Endothelial cell of umbilical vein (primary cell): ENCODE data around the gene DPF3. TPM values are rescaled to one million over a fixed set of nuclear protein-coding genes. Genes with fewer than 3 reads are reported as not detected.

Experiments used
- BruUV-seq: library from RNA; stranded (reverse); fragments of 400-500 nt; replicated peaks from 2 replicates; lab custom pipeline; 2021; lab: Mats Ljungman, UMichigan
- CTCF ChIA-PET: fragments of 300-600, 350-600 bp; sonication (Branson Sonifier 250); formaldehyde crosslinking; loops from one replicate; lab custom pipeline; 2021; ENCODE audit warnings: antibody characterized with exemption, inconsistent platforms; lab: Charles Lee
- POLR2A ChIA-PET: fragments of 300-600, 350-600 bp; sonication (Branson Sonifier 250); formaldehyde crosslinking; loops from one replicate; lab custom pipeline; 2021; ENCODE audit warnings: antibody characterized with exemption, inconsistent platforms; lab: Charles Lee
- DNase-seq: peaks from one replicate; pipeline ENCODE4 v3.0.0-alpha.2; 2011; ENCODE audit warnings: low read depth, low spot score
- FAIRE-seq: peaks from 2 replicates; lab custom pipeline; 2011; peaks lifted over from hg19 to GRCh38; lab: Jason Lieb, UNC
- H2AFZ ChIP-seq: 2 replicates; pipeline ENCODE4 v1.6.0; 2012; ENCODE audit warnings: low read depth, low read length, control low read depth, inconsistent platforms
- H3K27ac ChIP-seq: 2 replicates; pipeline ENCODE4 v1.5.1; 2011; ENCODE audit warnings: low read depth, mild to moderate bottlenecking, control low read depth, low read length, moderate library complexity; ENCODE audit not compliant: insufficient read depth
- H3K27me3 ChIP-seq, 2 experiments: 2 replicates each; pipeline versions ENCODE4 v1.6.0 to v1.6.1; 2011; ENCODE audit warnings: low read length in 2 of 2, mixed read lengths in 1 of 2; ENCODE audit not compliant: control insufficient read depth in 2 of 2, insufficient read depth in 2 of 2
- H3K36me3 ChIP-seq, 2 experiments: 2 replicates in 1 of 2; 3 replicates in 1 of 2; pipeline ENCODE4 v1.5.1; 2011; ENCODE audit warnings: low read length in 2 of 2, mild to moderate bottlenecking in 1 of 2, moderate library complexity in 1 of 2; ENCODE audit not compliant: control insufficient read depth in 2 of 2, insufficient read depth in 2 of 2; ENCODE audit errors: extremely low read depth in 1 of 2
- H3K4me1 ChIP-seq: 3 replicates; pipeline ENCODE4 v1.5.1; 2011; ENCODE audit warnings: mild to moderate bottlenecking, low read length; ENCODE audit not compliant: control insufficient read depth, insufficient read depth; ENCODE audit errors: extremely low read depth
- H3K4me2 ChIP-seq: 2 replicates; pipeline ENCODE4 v1.6.1; 2011; ENCODE audit warnings: low read length, control low read depth, mixed read lengths; ENCODE audit not compliant: insufficient read depth
- H3K4me3 ChIP-seq, 3 experiments: fragments of 200-600 bp in 1 of 3; sonication (generic), shearing (Covaris generic) in 1 of 3; replicated peaks in 1 of 3; 2 replicates each; pipeline ENCODE4 v1.5.1; 2011 to 2016; ENCODE audit warnings: control low read depth in 3 of 3, low read length in 3 of 3, mild to moderate bottlenecking in 2 of 3, inconsistent platforms in 1 of 3, low read depth in 1 of 3, moderate library complexity in 1 of 3; ENCODE audit not compliant: insufficient read depth in 1 of 3
- H3K79me2 ChIP-seq: 2 replicates; pipeline ENCODE4 v1.6.0; 2012; ENCODE audit warnings: low read length, inconsistent platforms; ENCODE audit not compliant: control insufficient read depth, insufficient read depth
- H3K9ac ChIP-seq: replicated peaks from 2 replicates; pipeline ENCODE3; 2011; ENCODE audit warnings: low read length, control low read depth; ENCODE audit not compliant: insufficient read depth; ENCODE audit errors: extremely low read depth
- H3K9me1 ChIP-seq: replicated peaks from 3 replicates; pipeline ENCODE4 v1.6.0; 2011; ENCODE audit warnings: mild to moderate bottlenecking, low read length; ENCODE audit not compliant: control insufficient read depth, insufficient read depth; ENCODE audit errors: extremely low read depth
- H3K9me3 ChIP-seq: replicated peaks from 2 replicates; pipeline ENCODE4 v1.5.1; 2012; ENCODE audit warnings: low read length, inconsistent platforms; ENCODE audit not compliant: control insufficient read depth, insufficient read depth
- H4K20me1 ChIP-seq: replicated peaks from 2 replicates; pipeline ENCODE3; 2011; ENCODE audit warnings: mild to moderate bottlenecking, low read length; ENCODE audit not compliant: control insufficient read depth, insufficient read depth; ENCODE audit errors: extremely low read depth
- EZH2 ChIP-seq: IDR thresholded peaks from 2 replicates; pipeline ENCODE4 v1.6.1; 2012; ENCODE audit warnings: borderline replicate concordance, low read depth, mild to moderate bottlenecking, moderate library complexity, low read length, inconsistent platforms; ENCODE audit not compliant: severe bottlenecking
- FOS ChIP-seq: IDR thresholded peaks from 2 replicates; pipeline ENCODE4 v1.6.1; 2011; ENCODE audit warnings: mild to moderate bottlenecking, low read length, moderate library complexity, borderline replicate concordance; ENCODE audit not compliant: insufficient read depth
- GATA2 ChIP-seq: IDR thresholded peaks from 2 replicates; pipeline ENCODE4 v1.7.0; 2011; ENCODE audit warnings: low read depth, mild to moderate bottlenecking, moderate library complexity, mixed read lengths, low read length; ENCODE audit not compliant: insufficient read length, insufficient read depth
- JUN ChIP-seq: IDR thresholded peaks from 2 replicates; pipeline ENCODE4 v1.6.1; 2011; ENCODE audit warnings: borderline replicate concordance, low read depth; ENCODE audit not compliant: insufficient read length, insufficient read depth
- MAX ChIP-seq: IDR thresholded peaks from 2 replicates; pipeline ENCODE4 v1.6.1; 2011; ENCODE audit not compliant: insufficient read depth, insufficient read length
- MYC ChIP-seq: IDR thresholded peaks from one replicate; pipeline ENCODE4 v1.6.1; 2011; ENCODE audit warnings: mild to moderate bottlenecking, low read depth, low read length
- POLR2A ChIP-seq: IDR thresholded peaks from 2 replicates; pipeline ENCODE4 v1.6.1; 2012; ENCODE audit warnings: low read depth, mild to moderate bottlenecking, control low read depth, low read length
- POLR2AphosphoS5 ChIP-seq: IDR thresholded peaks from 2 replicates; pipeline ENCODE4 v1.6.1; 2012; ENCODE audit warnings: low read depth, mild to moderate bottlenecking, control low read depth, low read length, moderate library complexity; ENCODE audit not compliant: insufficient read depth
- dilution Hi-C: fragments of 300-500 bp; cut with MboI; formaldehyde crosslinking; loops from one replicate; pipeline ENCODE4 v1.15.0; 2019; ENCODE audit warnings: low sequenced_read_pairs; ENCODE audit not compliant: extremely low pct_ligation_motif_present
- intact Hi-C: fragments of 100-400 bp; cut with micrococcal nuclease; formaldehyde crosslinking; loops from one replicate; pipeline ENCODE4 v1.10.0; 2022
- polyA plus RNA-seq, 4 experiments: library from polyadenylated mRNA; depleted of rRNA in 3 of 4; stranded (reverse) in 3 of 4; unstranded in 1 of 4; fragments of >200 nt; gene quantifications; 2 replicates each; pipeline versions ENCODE4 v1.2.1 to v1.2.3, GENCODE V29; 2011 to 2012; ENCODE audit warnings: missing spikeins in 1 of 4
- total RNA-seq: library from RNA; stranded (reverse); gene quantifications from 2 replicates; pipeline ENCODE4 v1.2.3, GENCODE V29; 2021
- TF ChIP-seq, protein P1 (sequence below), 2 donors: IDR thresholded peaks; 1 replicate in 1 of 2; 2 replicates in 1 of 2; pipeline ENCODE4 v1.5.1; 2011; ENCODE audit warnings: low read length in 2 of 2, mild to moderate bottlenecking in 2 of 2, moderate library complexity in 2 of 2, control low read depth in 1 of 2, inconsistent platforms in 1 of 2, low read depth in 1 of 2; ENCODE audit not compliant: insufficient read depth in 1 of 2; ENCODE audit errors: extremely low read depth in 1 of 2

DPF3 gene
- total and polyA plus RNA-seq, 2 donors (not counting 3 experiments of a cell fraction or from before 2014, with no cell fraction given), result 2.4 to 3.5 TPM

DNA sequence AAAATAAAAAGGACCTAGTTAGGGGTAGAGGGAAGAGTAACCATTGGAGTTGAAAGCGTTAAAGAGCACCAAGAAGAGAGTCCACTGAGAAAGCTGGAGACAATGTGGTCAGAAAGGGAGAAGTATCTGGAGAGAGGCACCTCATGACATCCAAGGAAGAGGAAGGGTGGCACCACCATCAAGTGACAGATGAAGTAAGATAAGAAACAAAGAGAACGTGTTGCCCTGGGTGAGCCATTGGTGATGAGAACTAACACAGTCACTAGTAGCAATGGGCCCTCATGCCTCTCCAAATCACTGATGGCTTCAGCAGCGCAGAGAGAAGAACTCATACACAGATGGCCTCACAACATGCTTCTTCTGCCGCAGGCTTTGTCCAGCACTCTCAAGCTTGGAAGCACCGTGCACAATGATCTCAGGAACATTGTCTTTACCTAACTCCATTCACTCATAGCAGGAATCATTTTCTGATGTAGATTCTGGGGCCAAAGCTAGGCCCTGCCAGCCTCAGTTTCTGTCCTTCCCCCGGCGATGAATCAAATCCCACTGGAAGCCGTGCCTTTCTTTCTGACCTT lies 252.9 kb downstream of the DPF3 start:
- dilution Hi-C loops (no loop called here), intact Hi-C loops (no loop called here)
- no peak for FAIRE-seq
- Histone ChIP-seq H3K27ac (no peak overlapping the region), H3K36me3 (no peaks in the 10 kb centered on the region), H3K9me1 (no peaks in the 10 kb centered on the region), H3K4me1 (peaks cover 25% of the 10 kb centered on the region), H3K4me3 (no peak overlapping the region), H3K4me2 (no peak overlapping the region), H3K79me2 (no peaks in the 10 kb centered on the region), H3K9me3 (no peaks in the 10 kb centered on the region), H4K20me1 (no peaks in the 10 kb centered on the region), H3K9ac (no peak overlapping the region), H3K27me3 (no peaks in the 10 kb centered on the region), H2AFZ (no peak overlapping the region)
- no TSS peak for BruUV-seq
- TF ChIP-seq MAX (no peak), FOS (no peak), GATA2 (no peak), MYC (no peak), EZH2 (no peak), POLR2AphosphoS5 (no peak), JUN (no peak), POLR2A (no peak)
- TF ChIP-seq, protein P1, sequence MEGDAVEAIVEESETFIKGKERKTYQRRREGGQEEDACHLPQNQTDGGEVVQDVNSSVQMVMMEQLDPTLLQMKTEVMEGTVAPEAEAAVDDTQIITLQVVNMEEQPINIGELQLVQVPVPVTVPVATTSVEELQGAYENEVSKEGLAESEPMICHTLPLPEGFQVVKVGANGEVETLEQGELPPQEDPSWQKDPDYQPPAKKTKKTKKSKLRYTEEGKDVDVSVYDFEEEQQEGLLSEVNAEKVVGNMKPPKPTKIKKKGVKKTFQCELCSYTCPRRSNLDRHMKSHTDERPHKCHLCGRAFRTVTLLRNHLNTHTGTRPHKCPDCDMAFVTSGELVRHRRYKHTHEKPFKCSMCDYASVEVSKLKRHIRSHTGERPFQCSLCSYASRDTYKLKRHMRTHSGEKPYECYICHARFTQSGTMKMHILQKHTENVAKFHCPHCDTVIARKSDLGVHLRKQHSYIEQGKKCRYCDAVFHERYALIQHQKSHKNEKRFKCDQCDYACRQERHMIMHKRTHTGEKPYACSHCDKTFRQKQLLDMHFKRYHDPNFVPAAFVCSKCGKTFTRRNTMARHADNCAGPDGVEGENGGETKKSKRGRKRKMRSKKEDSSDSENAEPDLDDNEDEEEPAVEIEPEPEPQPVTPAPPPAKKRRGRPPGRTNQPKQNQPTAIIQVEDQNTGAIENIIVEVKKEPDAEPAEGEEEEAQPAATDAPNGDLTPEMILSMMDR (IDR thresholded peaks at IDR 0.05; ENCODE audit: extremely low read depth in 1 of 2, insufficient read depth in 1 of 2, low read depth in 1 of 2, low read length in 2 of 2), result no peak
- no peak for DNase-seq
- CTCF ChIA-PET, result no interaction called here
- POLR2A ChIA-PET, result no interaction called here
